ENCODE data around the gene DCAKD.

DNA sequence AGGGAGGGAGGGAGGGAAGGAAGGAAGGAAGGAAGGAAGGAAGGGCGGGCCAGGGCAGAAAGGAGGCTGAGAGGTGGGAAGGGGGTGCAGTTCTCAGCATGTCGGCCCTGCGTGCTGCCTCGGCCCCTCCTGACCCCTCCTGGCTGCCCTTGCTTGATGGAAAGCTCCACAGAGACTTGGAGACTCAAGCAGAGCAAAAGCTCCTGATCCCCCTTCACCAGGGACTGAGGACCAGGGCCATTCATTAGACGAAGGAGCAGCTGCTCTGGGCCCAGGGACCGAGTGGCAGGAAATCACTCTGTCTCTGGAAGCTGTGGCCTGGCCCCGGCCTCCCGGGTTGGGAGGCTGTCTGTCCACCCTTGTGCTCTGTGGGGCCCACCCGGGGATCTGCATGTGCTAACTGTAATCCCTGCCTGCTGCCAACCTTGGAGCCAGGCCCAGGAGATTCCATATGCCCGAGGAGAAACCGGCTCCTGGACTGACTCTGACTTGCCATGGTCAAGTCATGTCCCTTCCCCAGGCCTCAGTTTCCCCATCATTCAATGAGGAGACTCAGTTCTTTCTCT lies 55.9 kb downstream of the DCAKD start:
- TF ChIP-seq, protein P1, sequence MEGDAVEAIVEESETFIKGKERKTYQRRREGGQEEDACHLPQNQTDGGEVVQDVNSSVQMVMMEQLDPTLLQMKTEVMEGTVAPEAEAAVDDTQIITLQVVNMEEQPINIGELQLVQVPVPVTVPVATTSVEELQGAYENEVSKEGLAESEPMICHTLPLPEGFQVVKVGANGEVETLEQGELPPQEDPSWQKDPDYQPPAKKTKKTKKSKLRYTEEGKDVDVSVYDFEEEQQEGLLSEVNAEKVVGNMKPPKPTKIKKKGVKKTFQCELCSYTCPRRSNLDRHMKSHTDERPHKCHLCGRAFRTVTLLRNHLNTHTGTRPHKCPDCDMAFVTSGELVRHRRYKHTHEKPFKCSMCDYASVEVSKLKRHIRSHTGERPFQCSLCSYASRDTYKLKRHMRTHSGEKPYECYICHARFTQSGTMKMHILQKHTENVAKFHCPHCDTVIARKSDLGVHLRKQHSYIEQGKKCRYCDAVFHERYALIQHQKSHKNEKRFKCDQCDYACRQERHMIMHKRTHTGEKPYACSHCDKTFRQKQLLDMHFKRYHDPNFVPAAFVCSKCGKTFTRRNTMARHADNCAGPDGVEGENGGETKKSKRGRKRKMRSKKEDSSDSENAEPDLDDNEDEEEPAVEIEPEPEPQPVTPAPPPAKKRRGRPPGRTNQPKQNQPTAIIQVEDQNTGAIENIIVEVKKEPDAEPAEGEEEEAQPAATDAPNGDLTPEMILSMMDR (IDR thresholded peaks at IDR 0.05; ENCODE audit: poor library complexity), result no peak
- TF ChIP-seq EZH2 (IDR thresholded peaks at IDR 0.05; ENCODE audit: borderline replicate concordance) (no peak), EZH2phosphoT487 (IDR thresholded peaks at IDR 0.05; ENCODE audit: low read depth, severe bottlenecking, unreplicated experiment) (no peak)
